Uterus (tissue), 4 donors: ENCODE data around the gene RPS18. TPM values are rescaled to one million over a fixed set of nuclear protein-coding genes. Genes with fewer than 3 reads are reported as not detected.

Source experiments
- DNase-seq, 2 donors: peaks; one replicate each; pipeline ENCODE4 v3.0.0-alpha.2; 2019 to 2020
- H3K27ac ChIP-seq, 2 donors: fragments of 200-600 bp; sonication (generic); 1 replicate in 1 of 2; 2 replicates in 1 of 2; pipeline ENCODE4 v1.5.1; 2016 to 2018
- H3K27me3 ChIP-seq, 2 donors: fragments of 200-600 bp; sonication (generic); one replicate each; pipeline ENCODE4 v1.5.1; 2018 to 2019; ENCODE audit warnings: control low read depth in 1 of 2
- H3K36me3 ChIP-seq, 2 donors: fragments of 200-600 bp; sonication (generic); one replicate each; pipeline ENCODE4 v1.5.1; 2019; ENCODE audit warnings: control low read depth in 1 of 2
- H3K4me1 ChIP-seq, 2 donors: fragments of 200-600 bp; sonication (generic); one replicate each; pipeline ENCODE4 v1.5.1; 2018 to 2019; ENCODE audit warnings: control low read depth in 1 of 2
- H3K4me3 ChIP-seq, 2 donors: fragments of 200-600 bp; sonication (generic); 1 replicate in 1 of 2; 2 replicates in 1 of 2; pipeline ENCODE4 v1.5.1; 2018 to 2019; ENCODE audit warnings: mild to moderate bottlenecking in 1 of 2
- H3K9me3 ChIP-seq, 2 donors: fragments of 200-600 bp; sonication (generic); one replicate each; pipeline ENCODE4 v1.5.1; 2019; ENCODE audit warnings: control low read depth in 1 of 2
- POLR2A ChIP-seq, 2 donors: fragments of 450-650 bp; IDR thresholded peaks; one replicate each; pipeline ENCODE4 v1.6.1; 2016; ENCODE audit warnings: antibody characterized with exemption in 2 of 2, mild to moderate bottlenecking in 1 of 2, moderate library complexity in 1 of 2
- intact Hi-C: fragments of 100-400 bp; cut with DNase I; formaldehyde crosslinking; loops from one replicate; pipeline ENCODE4 v1.15.1; 2023; ENCODE audit warnings: low total_unique reads
- total RNA-seq, 4 donors: library from RNA; depleted of rRNA in 3 of 4; stranded (reverse); fragments of >200 nt in 3 of 4; gene quantifications; one replicate each; pipeline versions ENCODE4 v1.1.0 to v1.2.4, GENCODE V29; 2014 to 2023
- TF ChIP-seq, protein P1 (sequence below), 4 experiments: fragments of 200-600 bp in 2 of 4; fragments of 450-650 bp in 2 of 4; sonication (generic) in 2 of 4; IDR thresholded peaks; one replicate each; pipeline ENCODE4 v1.5.1; 2016 to 2019; ENCODE audit warnings: antibody characterized with exemption in 4 of 4, mild to moderate bottlenecking in 2 of 4, moderate library complexity in 1 of 4
- donor health status: DM: yes; HTN: yes; CAD: no.

Gene RPS18
- total RNA-seq, 4 donors from 2014 or later = 2,386 to 5,510 (median 4,061) TPM

DNA sequence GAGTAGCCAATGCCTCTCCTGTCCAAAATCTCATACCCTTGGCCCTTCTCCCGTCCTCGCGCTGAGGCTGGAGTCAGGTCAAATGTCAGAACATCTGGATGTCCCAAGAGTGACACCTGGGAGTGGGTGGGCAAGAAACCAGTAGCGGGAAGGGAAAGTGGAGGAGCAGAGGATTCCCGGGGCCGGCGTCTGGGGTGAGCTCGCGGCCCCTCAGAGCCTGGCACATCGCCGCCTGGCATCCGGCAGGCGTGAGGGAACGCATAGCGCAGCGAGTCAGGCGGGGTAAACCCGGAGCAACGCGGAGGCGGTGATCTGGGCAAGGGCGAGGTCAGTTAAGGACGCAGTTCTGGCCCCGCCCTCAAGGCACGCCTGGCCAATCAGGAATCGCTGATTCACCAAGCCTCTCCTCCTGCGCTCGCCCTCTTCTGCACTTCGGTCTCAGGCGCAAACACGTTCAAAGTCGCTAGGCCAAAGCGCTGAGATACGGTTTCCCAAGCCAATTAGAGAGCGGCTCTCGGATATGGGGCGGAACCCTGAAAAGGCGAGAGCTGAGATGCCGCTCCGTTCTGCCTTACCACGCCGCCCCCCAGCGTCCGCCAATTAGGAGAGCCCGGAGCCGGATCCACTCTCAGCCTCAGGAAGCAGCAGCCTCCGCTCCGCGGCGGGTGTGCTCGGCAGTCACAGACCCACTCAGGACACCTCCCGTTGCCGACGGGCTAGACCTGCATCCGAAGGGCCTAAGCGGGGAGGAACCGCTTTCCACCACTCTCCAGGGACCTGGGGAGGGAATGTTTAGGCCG is 22.7 kb upstream of the RPS18 start:
- peak; percentile 68 to 72 for TF ChIP-seq POLR2A (IDR thresholded peaks at IDR 0.05)
- TF ChIP-seq, protein P1, sequence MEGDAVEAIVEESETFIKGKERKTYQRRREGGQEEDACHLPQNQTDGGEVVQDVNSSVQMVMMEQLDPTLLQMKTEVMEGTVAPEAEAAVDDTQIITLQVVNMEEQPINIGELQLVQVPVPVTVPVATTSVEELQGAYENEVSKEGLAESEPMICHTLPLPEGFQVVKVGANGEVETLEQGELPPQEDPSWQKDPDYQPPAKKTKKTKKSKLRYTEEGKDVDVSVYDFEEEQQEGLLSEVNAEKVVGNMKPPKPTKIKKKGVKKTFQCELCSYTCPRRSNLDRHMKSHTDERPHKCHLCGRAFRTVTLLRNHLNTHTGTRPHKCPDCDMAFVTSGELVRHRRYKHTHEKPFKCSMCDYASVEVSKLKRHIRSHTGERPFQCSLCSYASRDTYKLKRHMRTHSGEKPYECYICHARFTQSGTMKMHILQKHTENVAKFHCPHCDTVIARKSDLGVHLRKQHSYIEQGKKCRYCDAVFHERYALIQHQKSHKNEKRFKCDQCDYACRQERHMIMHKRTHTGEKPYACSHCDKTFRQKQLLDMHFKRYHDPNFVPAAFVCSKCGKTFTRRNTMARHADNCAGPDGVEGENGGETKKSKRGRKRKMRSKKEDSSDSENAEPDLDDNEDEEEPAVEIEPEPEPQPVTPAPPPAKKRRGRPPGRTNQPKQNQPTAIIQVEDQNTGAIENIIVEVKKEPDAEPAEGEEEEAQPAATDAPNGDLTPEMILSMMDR (IDR thresholded peaks at IDR 0.05) = peak in 3 of 4 experiments; percentile 21 to 31 (median 22)
- peak overlapping the region; percentile 92 to 95 for H3K27ac ChIP-seq
- peak; percentile 96 to 97 for DNase-seq
- no peaks in the 10 kb centered on the region for H3K4me1 ChIP-seq
- peak overlapping the region; percentile 49 to 66 for H3K4me3 ChIP-seq
- H3K36me3 ChIP-seq = no peaks in the 10 kb centered on the region
- H3K27me3 ChIP-seq = no peaks in the 10 kb centered on the region
- intact Hi-C loops = loop anchor here (5.0 kb wide), 1 partner anchor 87 kb away; no protein-coding TSS in a partner anchor
- no peaks in the 10 kb centered on the region for H3K9me3 ChIP-seq

DNA sequence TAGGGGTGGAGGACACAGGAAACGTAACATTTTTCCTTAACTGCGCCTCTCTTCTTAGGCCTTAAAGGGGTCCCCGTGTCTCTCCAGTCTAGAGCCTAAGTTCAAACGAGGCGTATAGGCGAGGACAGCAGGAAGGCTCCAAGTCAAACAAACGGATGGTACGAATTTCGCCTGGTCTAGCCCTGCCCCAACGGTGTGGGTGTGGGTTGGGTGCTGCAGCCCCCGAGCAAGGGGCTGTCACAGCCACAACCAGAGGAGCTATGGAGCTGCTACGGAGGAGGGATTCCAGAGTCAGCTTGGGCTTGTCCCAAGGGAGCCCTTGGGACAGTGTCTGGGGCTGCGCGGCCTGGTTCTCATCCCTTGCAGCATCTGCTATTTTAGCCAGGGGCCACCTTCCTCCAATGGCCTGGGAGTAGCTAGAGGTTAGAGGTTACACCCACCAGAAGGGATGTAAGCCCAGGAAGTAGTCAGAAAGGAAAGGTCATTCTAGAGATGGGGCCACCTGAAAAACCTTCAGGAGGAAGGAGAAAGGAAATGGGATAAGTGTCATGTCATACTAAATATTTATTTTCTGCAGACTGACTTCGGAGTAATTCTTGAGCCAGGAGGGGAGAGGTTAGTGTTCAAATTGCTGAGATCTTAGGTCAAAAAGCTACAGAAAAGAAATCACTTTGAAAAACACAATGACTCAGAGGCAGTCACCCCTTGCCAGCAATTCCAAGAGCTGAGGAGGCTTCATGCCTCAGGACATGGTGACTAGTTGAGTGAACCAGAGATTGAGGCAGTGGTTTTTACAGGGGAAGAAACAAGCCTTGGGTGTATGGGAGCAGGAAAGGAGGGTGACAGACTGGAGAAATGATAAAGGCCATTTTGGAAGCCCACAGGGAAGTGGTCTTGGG is 21.9 kb upstream of the RPS18 start:
- no peak for TF ChIP-seq POLR2A (IDR thresholded peaks at IDR 0.05)
- TF ChIP-seq, protein P1 (IDR thresholded peaks at IDR 0.05) = no peak
- Histone ChIP-seq H3K4me1 (no peaks in the 10 kb centered on the region), H3K36me3 (no peaks in the 10 kb centered on the region), H3K27ac (peak overlapping the region; percentile 92 to 95), H3K4me3 (peak overlapping the region; percentile 49 to 66), H3K27me3 (no peaks in the 10 kb centered on the region), H3K9me3 (no peaks in the 10 kb centered on the region)
- peak; percentile 26 to 27 for DNase-seq
- intact Hi-C loops = loop anchor here (5.0 kb wide), 1 partner anchor 88 kb away; no protein-coding TSS in a partner anchor

DNA sequence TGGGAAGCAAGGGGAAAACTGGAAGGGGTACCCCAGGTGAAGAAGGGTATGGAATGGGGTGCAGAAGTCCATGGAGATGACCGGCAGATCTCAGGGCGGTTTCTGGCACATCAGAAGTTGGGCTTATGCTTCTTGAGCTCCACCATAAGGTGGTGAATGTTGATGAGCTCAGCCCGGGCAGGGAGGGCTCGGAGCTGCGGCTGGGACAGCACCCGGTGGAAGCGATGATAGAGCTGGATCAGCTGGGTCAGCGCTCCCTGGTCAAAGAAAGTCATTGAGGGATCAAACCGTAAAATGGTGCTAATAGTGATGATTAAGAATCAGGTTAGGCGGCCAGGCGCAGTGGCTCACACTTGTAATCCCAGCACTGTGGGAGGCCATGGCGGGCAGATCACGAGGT is 21.1 kb upstream of the RPS18 start:
- H3K27ac ChIP-seq = peak overlapping the region in 1 of 2 donors; percentile 92
- no peak for TF ChIP-seq POLR2A (IDR thresholded peaks at IDR 0.05)
- TF ChIP-seq, protein P1 (IDR thresholded peaks at IDR 0.05) = no peak
- intact Hi-C loops = no loop called here
- no peaks in the 10 kb centered on the region for H3K27me3 ChIP-seq
- no peak overlapping the region for H3K4me3 ChIP-seq
- no peaks in the 10 kb centered on the region for H3K36me3 ChIP-seq
- DNase-seq = no peak
- no peaks in the 10 kb centered on the region for H3K4me1 ChIP-seq
- no peaks in the 10 kb centered on the region for H3K9me3 ChIP-seq

DNA sequence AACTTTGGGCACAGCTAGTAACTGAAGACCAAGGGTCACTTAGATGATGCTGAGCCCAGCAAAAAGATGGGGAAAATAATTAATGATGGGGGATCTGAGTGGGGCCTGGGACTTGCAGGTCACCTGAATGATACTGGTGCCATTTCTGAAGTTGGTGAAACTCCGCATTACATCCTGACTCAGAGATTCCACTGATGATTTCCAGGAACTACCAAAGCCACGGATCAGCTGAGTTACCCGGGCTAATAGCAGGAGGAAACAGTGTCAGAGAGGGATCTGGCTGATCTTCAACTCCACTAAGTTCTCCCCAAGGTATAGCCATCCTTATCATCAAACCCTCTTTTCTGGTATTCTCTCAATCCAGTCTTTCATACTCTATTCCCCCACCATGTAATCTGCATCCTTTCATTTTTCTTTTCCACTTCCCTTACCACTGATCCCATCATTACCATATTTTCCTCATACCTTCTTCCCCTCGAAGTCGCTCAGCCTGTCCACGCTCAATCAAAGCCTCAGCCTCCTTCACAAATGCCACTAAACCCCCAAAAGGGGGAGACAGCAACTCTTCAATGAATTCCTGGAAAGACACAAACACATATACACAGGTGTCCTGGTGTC is 20.4 kb upstream of the RPS18 start:
- Histone ChIP-seq H3K27ac (no peak overlapping the region), H3K36me3 (no peaks in the 10 kb centered on the region), H3K4me3 (no peak overlapping the region), H3K4me1 (no peaks in the 10 kb centered on the region), H3K9me3 (no peaks in the 10 kb centered on the region), H3K27me3 (no peaks in the 10 kb centered on the region)
- no peak for DNase-seq
- TF ChIP-seq POLR2A (IDR thresholded peaks at IDR 0.05) = no peak
- TF ChIP-seq, protein P1 (IDR thresholded peaks at IDR 0.05) = no peak
- intact Hi-C loops = no loop called here
